ENCODE results near the gene PPP3R1. TPM values are rescaled to one million over a fixed set of nuclear protein-coding genes. Genes with fewer than 3 reads are reported as not detected.

PPP3R1 gene, protein sequence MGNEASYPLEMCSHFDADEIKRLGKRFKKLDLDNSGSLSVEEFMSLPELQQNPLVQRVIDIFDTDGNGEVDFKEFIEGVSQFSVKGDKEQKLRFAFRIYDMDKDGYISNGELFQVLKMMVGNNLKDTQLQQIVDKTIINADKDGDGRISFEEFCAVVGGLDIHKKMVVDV
- 34.3 and 47.5 TPM in 2 replicates for total RNA-seq (2014; rRNA removed; shearing (Covaris generic); ENCODE audit: low replicate concordance)

DNA sequence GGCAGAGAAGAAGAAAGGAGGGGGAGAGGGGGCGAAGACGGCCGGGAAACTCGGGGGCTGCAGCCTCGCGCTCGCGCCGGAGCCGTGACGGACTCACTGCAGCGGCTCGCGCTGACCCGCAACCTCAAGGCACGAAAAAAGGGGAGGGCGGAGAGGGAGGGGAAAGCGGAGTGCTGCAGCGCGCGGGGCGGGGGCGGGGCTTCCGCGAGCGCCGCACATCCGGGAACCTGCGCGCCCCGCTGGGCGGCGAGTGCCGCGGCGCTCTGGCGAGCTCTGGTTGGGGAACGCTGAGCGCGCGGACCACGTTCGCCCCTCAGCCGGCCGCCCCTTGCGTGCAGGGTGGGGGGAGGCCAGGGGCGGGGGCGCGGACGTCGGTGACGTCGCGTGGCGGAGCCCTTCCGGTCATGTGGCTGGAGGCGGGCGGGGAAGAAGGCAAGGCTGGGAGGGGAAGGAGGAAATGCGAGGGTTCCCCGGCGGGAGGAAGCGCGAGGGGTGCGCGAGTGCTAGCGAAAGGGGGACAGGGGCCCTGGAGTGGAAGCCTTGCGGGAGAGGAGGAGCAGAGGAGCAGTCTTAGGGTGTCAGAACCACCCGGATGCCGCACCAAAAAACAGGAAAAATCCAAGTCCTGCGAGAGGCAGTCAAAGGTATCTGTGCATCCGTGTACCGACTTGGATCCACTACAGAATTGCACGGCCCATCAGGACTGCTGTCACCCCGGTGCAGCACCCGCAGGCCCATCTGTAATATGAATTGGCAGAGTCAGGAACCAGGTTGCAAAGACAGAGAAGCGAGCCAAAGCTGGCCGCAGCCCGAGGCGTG is at the start of gene PPP3R1:
Gene PPP3R1 (minus strand): TSS at position 133 of the 819 bp plus-strand sequence. CDS start 405 bp downstream, outside the sequence.
- Histone ChIP-seq H3K9me3 (no peaks in the 10 kb centered on the region), H3K27me3 (no peaks in the 10 kb centered on the region), H3K4me3 (peak within 1 kb of the TSS; percentile 92), H3K36me3 (peaks cover 25% of the 10 kb centered on the region)
- DNase-seq: peak; percentile 96

DNA sequence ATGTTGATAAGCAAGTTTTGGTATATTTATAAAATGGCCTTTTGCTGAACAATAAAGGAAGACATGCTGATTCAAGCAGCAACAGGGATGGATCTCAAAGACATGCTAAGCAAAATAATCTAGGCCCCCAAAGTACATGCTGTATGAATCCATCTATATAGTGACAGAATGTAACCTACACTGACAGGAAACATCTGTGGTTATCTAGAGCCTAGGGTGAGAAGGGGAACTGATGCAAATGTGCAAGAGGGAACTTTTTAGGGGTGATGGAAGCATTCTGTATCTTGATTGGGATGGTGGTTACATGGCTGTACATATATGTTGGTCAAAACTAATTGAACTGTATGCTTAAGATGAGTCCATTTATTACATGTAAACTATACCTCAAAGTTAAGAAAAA is 43.2 kb upstream of the PPP3R1 start:
- Histone ChIP-seq H3K27me3 (no peaks in the 10 kb centered on the region), H3K36me3 (no peaks in the 10 kb centered on the region; the same call in 1 of the 2 replicates), H3K9me3 (no peaks in the 10 kb centered on the region), H3K4me3 (no peak overlapping the region)
- DNase-seq: no peak

DNA sequence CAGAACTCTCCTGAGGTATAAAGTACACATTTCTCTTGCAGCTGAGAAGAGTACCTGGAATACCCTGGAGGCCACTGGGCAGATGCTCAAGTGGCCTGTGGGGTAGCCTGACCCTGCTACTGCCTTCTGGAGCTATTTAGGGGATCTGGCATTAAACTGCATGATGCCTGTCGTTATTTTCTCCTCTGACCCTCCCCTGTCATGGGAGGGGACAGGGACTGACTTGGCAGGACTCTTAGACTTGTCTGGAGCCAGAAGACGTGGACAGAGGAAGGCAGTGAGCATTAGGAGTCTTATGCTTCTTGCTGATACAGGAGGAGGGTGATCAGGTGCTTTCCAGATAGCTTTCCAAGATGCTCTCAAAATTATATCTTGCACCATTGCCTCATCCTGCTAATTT is 42.6 kb upstream of the PPP3R1 start:
- Histone ChIP-seq H3K36me3 (no peaks in the 10 kb centered on the region; the same call in 1 of the 2 replicates), H3K27me3 (no peaks in the 10 kb centered on the region), H3K4me3 (no peak overlapping the region), H3K9me3 (no peaks in the 10 kb centered on the region)
- no peak for DNase-seq

DNA sequence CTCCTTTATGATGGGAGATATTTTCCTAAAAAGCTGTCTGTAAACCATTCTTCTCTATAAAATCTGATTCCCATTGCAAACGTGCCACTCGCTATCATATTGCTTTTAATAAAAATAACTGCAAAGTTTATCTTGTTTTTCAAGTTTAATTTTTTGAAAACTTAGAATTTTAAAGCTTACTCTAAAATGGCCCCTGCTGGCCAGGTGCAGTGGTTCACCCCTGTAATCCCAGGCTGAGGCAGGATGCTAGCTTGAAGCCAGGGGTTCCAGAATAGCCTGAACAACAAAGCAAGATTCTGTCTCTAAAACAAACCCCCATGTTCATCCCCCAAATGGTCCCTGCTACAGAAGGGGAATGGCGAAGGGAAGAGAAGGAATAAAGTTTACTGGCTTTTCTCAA is 41.9 kb upstream of the PPP3R1 start:
- Histone ChIP-seq H3K27me3 (no peaks in the 10 kb centered on the region), H3K4me3 (no peak overlapping the region), H3K36me3 (no peaks in the 10 kb centered on the region), H3K9me3 (no peaks in the 10 kb centered on the region)
- no peak for DNase-seq

DNA sequence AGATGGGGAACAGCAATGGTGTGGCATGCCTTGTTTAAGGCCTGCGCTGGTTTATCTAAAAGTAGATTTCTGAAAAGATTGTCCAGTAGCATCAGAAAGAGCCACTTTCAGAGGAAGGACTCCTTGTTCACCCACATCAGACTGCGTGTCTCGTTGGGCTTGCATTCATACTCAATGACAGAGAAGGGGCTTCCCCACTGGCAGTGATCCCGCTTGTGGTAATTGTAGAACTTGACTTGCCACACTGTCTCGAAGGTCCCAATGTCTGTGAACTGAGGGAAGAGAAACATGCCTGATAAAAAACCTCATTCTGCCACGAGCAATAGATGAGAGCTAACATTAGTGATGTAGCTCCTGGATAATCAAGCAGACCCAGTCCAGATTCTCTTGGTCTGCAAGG is 41.4 kb upstream of the PPP3R1 start:
- no peaks in the 10 kb centered on the region for H3K36me3 ChIP-seq
- no peaks in the 10 kb centered on the region for H3K27me3 ChIP-seq
- H3K4me3 ChIP-seq: no peak overlapping the region
- H3K9me3 ChIP-seq: no peaks in the 10 kb centered on the region
- no peak for DNase-seq

DNA sequence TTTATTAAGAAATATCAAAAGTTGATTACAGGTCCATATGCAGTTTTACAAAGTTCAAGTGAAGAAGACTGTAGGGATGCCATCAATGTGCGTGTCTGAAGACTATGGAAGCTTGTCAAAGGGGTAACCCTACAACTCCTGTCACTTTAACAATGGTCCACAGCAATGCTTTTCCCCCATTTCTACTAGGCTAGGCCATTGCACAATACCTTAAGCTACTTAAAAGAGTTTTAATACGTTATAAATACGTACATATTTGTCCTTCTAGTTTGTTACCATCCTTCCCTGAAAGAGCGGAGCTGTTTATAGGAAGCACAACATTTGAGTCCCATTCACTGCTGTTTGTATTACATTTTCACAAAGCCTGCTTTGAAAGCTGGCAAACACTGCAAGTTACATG is 40.7 kb upstream of the PPP3R1 start:
- H3K36me3 ChIP-seq: no peaks in the 10 kb centered on the region

DNA sequence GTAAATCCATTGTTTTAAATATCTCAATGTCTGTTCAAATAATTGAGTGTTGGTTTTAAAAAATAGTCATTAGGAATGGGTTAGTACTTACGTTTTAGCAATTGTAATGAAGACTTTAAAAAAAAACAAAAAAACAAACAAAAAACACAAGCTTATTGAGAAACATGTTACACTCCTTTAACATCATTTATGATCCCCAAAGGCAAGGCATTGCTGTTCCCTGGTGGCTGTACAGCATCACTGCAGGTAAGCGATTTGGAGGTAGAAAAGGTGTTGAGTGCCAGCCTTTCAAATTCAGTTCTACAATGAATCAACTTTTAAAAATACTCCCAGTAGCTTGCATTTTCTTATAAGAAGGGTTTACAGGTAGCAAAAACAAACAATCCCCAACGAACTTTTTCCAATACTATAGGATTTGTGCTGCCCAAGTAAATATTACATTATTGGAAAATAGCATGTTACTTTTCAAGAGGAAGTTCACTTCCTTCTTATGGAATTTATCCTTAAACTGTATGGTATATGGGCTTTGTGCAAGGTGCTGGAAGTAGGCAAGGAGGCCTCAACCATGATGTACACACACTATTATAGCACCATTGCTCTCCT is 39.9 kb upstream of the PPP3R1 start:
- Histone ChIP-seq H3K36me3 (no peaks in the 10 kb centered on the region), H3K4me3 (no peak overlapping the region), H3K9me3 (no peaks in the 10 kb centered on the region), H3K27me3 (no peaks in the 10 kb centered on the region)
- no peak for DNase-seq

More for the DNA sequence above, 40.7 kb upstream of the PPP3R1 start:
- DNase-seq: no peak
- Histone ChIP-seq H3K9me3 (no peaks in the 10 kb centered on the region), H3K27me3 (no peaks in the 10 kb centered on the region), H3K4me3 (no peak overlapping the region)

DNA sequence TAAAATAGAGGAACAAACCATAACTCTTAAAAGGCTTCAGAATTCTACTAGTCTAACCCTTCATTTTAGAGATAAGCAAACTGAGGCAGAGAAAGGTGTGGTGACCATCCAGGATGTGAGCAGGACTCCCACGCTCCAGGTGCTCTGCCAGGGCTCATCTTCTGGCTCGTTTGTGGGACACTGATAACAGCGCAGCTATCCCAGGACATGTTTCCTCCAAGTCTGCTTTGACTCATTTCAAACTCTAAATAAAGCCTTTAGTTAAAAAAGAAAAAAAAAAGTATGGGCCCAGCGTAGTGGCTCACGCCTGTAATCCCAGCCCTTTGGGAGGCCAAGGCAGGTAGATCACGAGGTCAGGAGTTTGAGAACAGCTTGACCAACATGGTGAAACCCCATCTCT is 39.0 kb upstream of the PPP3R1 start:
- no peak for DNase-seq
- H3K36me3 ChIP-seq: no peaks in the 10 kb centered on the region
- no peaks in the 10 kb centered on the region for H3K9me3 ChIP-seq
- no peak overlapping the region for H3K4me3 ChIP-seq
- no peaks in the 10 kb centered on the region for H3K27me3 ChIP-seq

DNA sequence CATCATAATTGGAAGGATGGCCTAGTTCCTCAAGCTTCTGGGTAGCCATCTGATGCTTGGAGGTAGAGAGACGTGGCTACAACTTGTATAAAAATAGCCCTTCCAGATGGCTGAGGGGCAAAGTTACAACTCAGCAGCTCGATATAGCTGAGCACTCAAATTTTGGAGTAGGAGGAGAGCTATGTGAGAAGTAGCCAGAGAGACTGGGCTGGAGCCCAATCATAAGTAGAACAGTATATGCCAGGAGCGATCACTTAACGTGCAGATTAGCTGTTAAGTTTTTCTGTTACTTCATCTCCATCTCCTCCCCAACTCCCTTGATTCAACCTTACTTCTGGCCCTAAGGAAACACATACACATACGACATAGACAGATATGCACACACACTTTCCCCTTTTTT is 38.6 kb upstream of the PPP3R1 start:
- no peaks in the 10 kb centered on the region; the same call in 1 of the 2 replicates for H3K27me3 ChIP-seq
- H3K4me3 ChIP-seq: no peak overlapping the region
- H3K9me3 ChIP-seq: no peaks in the 10 kb centered on the region
- H3K36me3 ChIP-seq: no peaks in the 10 kb centered on the region
- no peak for DNase-seq

DNA sequence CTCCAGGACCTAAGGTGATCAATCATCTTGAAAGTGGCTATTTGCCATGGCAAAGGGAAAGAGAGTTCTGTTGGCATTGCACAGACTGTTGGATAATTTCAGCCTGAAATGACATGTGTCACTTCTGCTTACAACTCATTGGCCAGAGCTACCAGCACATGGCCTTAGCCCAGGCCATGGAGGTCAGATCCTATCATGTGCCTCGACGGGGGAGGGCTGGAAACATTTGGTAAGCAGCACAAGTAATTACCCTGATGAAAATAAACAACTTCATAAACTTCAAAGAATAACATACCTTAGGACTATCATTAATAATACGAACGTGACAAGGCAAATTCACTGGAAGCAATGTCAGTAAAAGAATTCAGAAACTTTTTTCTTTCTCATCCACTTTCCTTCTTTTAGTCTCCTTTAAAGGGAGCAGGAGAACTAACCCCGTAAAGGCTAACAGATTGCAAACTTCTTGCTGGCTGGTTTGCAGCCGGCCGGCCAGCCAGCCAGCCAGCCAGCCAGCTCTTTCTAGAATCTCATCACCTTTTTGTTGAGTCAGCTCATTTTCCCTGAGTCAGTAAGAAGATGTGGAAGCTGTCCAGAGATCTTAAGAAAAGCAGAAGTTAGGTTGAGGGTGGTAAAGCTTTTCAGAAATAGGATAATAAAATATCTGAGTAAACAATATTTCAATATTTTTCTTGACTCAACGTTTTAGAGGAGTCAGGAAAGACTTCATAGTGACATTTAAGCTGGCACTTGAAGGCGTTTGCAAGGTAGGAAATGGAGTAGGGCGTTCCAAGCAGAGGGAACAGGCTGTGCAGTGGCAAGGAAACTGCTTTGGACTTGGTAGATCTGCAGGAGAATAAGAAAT is 35.5 kb upstream of the PPP3R1 start:
- Histone ChIP-seq H3K27me3 (no peaks in the 10 kb centered on the region; the same call in 1 of the 2 replicates), H3K36me3 (no peaks in the 10 kb centered on the region)
- no peak for DNase-seq

DNA sequence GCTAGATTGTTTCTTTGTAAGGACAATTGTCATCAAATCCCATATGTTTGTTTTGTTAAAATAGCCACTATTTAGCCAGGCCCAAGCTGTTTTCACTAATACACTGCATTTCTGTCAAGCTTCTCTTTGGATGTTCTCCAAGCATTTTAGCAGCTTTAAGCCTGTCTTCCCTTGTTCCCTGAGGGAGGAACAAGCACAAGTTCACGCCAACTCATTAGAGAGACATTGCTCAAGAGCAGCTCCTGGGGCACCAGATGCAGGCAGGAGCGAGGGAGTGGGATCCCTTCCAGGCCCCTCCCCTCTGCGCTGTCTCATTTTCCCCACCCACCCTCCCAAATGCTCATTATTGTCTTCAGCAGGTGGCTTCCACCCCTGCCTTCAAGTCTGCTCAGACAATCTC is 32.6 kb upstream of the PPP3R1 start:
- Histone ChIP-seq H3K27me3 (no peaks in the 10 kb centered on the region; the same call in 1 of the 2 replicates), H3K9me3 (no peaks in the 10 kb centered on the region), H3K36me3 (no peaks in the 10 kb centered on the region), H3K4me3 (no peak overlapping the region)
- peak; percentile 21 for DNase-seq

More for the DNA sequence above, 35.5 kb upstream of the PPP3R1 start:
- no peaks in the 10 kb centered on the region for H3K9me3 ChIP-seq
- H3K4me3 ChIP-seq: no peak overlapping the region

DNA sequence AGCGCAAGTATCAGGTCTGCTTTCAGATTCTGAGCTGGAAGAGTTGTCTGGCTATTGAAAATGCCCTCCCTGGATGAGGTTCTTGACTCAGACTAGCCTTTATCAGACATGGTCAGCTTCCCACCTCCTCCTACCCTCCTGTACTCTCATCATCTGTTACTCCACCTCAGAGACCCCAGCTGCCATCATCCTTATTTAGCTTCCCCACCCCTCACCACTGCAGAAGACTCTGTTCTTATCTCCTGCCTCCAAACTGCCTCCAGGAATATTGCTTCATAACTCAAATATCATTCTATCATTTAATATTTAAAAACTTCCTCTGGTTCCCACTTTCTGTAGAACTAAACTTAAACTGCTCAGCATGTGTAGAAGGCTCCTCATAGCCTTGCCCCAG is 31.1 kb upstream of the PPP3R1 start:
- Histone ChIP-seq H3K36me3 (no peaks in the 10 kb centered on the region), H3K9me3 (peaks cover 4% of the 10 kb centered on the region; the same call in 1 of the 2 replicates), H3K4me3 (no peak overlapping the region), H3K27me3 (no peaks in the 10 kb centered on the region; the same call in 1 of the 2 replicates)
- DNase-seq: no peak

DNA sequence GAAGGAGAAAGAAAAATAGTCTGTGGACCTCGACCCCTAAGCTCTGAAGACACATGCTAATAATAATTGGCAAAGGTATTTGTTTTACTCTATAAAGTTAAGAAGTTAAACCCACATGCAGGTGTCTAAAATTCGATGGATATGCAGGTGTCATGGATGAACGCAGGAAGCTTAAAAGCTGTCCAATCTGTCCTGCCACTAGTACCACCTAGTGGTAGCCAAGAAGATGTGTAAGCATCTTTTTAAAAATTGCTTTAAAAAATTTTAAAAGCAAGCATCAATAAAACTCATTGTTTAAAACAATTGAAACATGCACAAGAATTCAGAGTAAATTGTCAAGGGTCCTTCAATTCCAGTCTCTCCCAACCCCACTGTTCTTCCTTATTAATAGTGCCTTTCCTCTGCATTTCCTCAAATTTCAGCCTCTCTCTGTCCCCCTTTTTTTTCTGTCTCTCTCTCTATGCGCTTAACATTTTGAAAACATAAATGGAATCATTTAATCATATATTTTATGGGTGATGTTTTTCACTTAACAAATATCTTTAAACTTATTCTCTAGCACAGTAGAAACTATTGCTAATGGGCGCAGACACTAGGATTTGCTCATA is 30.6 kb upstream of the PPP3R1 start:
- Histone ChIP-seq H3K9me3 (peaks cover 4% of the 10 kb centered on the region; the same call in 1 of the 2 replicates), H3K27me3 (no peaks in the 10 kb centered on the region; the same call in 1 of the 2 replicates), H3K36me3 (no peaks in the 10 kb centered on the region), H3K4me3 (no peak overlapping the region)
- DNase-seq: no peak

DNA sequence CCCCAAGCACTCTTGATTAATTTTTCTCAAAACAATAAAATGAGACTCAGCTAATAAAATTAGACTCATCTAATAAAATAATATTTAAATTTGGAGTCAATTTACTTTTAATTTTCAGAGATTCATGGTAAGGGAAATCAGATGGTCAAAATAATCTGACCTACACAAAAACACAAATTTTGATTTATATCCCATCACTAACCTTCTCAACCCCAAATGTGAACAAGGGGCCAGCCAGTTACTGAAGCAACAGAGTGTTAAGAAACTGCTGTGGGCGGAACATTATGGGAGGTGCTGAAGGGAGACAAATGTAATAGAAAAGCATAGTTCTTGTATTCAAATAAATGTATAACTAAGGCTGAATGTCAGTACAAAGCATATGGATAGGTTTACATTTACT is 28.5 kb upstream of the PPP3R1 start:
- no peaks in the 10 kb centered on the region; the same call in 1 of the 2 replicates for H3K27me3 ChIP-seq
- no peaks in the 10 kb centered on the region for H3K36me3 ChIP-seq
- no peak for DNase-seq
- H3K4me3 ChIP-seq: no peak overlapping the region
- peaks cover 4% of the 10 kb centered on the region; the same call in 1 of the 2 replicates for H3K9me3 ChIP-seq

DNA sequence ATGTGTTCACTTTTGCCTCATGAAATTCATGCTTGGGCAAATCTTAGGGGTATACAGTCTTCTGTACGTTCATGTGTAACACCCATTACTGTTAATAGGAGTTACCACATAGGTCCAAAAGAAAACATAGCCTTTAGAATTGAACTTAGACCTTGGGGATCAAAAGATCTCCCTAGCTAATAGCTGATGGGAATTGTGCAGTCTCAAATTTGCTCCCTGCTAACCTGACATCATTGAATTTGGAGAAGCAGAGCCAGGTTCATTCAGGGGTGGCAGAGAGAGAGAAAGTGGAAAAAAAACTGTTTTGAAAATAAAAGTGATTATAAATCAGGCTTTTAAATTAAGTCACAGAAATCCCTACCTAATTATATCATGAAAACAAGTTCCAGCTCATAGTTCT is 28.0 kb upstream of the PPP3R1 start:
- no peaks in the 10 kb centered on the region; the same call in 1 of the 2 replicates for H3K27me3 ChIP-seq
- DNase-seq: no peak
- H3K36me3 ChIP-seq: no peaks in the 10 kb centered on the region
- no peak overlapping the region for H3K4me3 ChIP-seq
- peaks cover 4% of the 10 kb centered on the region; the same call in 1 of the 2 replicates for H3K9me3 ChIP-seq

DNA sequence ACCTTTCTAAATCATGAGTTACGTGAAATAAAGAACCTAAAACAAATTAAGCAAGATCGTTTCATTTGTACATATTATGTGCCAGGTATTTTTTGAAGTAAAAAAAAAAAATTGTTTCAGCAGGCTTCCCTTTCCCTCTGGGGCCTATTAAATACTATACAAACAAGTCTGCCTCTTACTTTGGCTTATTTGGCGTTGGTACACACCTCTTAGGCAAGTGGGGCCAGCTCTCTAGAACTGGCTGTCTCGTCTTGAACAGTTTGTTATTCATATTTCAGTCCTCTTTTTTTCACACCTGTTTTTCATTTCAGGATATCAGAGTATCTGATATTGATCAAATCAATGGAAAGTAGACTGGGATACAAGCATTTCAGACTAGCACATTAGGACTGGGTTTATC is 27.4 kb upstream of the PPP3R1 start:
- H3K27me3 ChIP-seq: no peaks in the 10 kb centered on the region; the same call in 1 of the 2 replicates
- no peaks in the 10 kb centered on the region for H3K36me3 ChIP-seq
- DNase-seq: no peak
- H3K9me3 ChIP-seq: peaks cover 4% of the 10 kb centered on the region; the same call in 1 of the 2 replicates
- no peak overlapping the region for H3K4me3 ChIP-seq

Measured in MG63 (cell line).